HG02981 (cell line): ENCODE data around the gene DGKD.
A peak's percentile ranks its signal among the peaks of the same experiment; 100 is the strongest.

Experiments
- ATAC-seq: cut with Tn5 transposase; IDR thresholded peaks from one replicate; pipeline ENCODE4 v1.9.1; 2021; ENCODE audit warnings: mild to moderate bottlenecking, moderate library complexity; ENCODE audit not compliant: unreplicated experiment

The DGKD gene

GRCh38 chr2:233338046-233338445 is 16.2 kb upstream of the DGKD start:
- ATAC-seq, result no peak

- ATAC-seq, result no peak
Observed at GRCh38 chr2:233338812-233339368, 15.4 kb upstream of the DGKD start.

- no peak for ATAC-seq
Observed at GRCh38 chr2:233339427-233339826, 14.9 kb upstream of the DGKD start.

- ATAC-seq, result no peak
Observed at GRCh38 chr2:233341296-233341695, 13.0 kb upstream of the DGKD start.

GRCh38 chr2:233342301-233342700 is 12.0 kb upstream of the DGKD start:
- no peak for ATAC-seq

- no peak for ATAC-seq
Observed at GRCh38 chr2:233343171-233343705, 11.1 kb upstream of the DGKD start.

- no peak for ATAC-seq
Observed at GRCh38 chr2:233346376-233346775, 7.9 kb upstream of the DGKD start.

GRCh38 chr2:233346930-233347329 is 7.4 kb upstream of the DGKD start:
- ATAC-seq, result no peak

- peak; percentile 51 for ATAC-seq
Observed at GRCh38 chr2:233349005-233349998, 5.0 kb upstream of the DGKD start.

GRCh38 chr2:233350708-233351107 is 3.6 kb upstream of the DGKD start:
- no peak for ATAC-seq

GRCh38 chr2:233351423-233351822 is 2.9 kb upstream of the DGKD start:
- no peak for ATAC-seq

- no peak for ATAC-seq
Observed at GRCh38 chr2:233352141-233352842, 2.0 kb upstream of the DGKD start.

- ATAC-seq, result no peak
Observed at GRCh38 chr2:233353101-233353768, 1.1 kb upstream of the DGKD start.

GRCh38 chr2:233354500-233354924 is 218 bp downstream of the DGKD start:
- ATAC-seq, result peak; percentile 20

GRCh38 chr2:233354971-233355574 is 779 bp downstream of the DGKD start:
- no peak for ATAC-seq

- no peak for ATAC-seq
Observed at GRCh38 chr2:233355916-233356315, 1.6 kb downstream of the DGKD start.

- ATAC-seq, result no peak
Observed at GRCh38 chr2:233356546-233357308, 2.4 kb downstream of the DGKD start.

- ATAC-seq, result no peak
Observed at GRCh38 chr2:233358335-233358734, 4.0 kb downstream of the DGKD start.

GRCh38 chr2:233358947-233359346 is 4.7 kb downstream of the DGKD start:
- no peak for ATAC-seq

- ATAC-seq, result no peak
Observed at GRCh38 chr2:233359823-233360222, 5.5 kb downstream of the DGKD start.
